GM20431 (cell line): ENCODE data around the gene GARIN1A.
"Not testable (repeated sequence)": the region's sequence is repeated elsewhere in the genome, so short reads cannot be mapped to it uniquely, and the experiment has no call there.

Experiments
- in situ Hi-C: fragments of 300-500 bp; cut with MseI, MboI; formaldehyde crosslinking; loops from one replicate; pipeline ENCODE4 v1.15.0; 2020; ENCODE audit warnings: low sequenced_read_pairs; ENCODE audit not compliant: unreplicated experiment

Gene GARIN1A

GRCh38 chr7:128671992-128672391 lies at the start of gene GARIN1A:
TSS of gene GARIN1A (plus strand) at chr7:128672292. CDS start at chr7:128672398, 106 bp downstream.
- in situ Hi-C loops: no loop called here

DNA sequence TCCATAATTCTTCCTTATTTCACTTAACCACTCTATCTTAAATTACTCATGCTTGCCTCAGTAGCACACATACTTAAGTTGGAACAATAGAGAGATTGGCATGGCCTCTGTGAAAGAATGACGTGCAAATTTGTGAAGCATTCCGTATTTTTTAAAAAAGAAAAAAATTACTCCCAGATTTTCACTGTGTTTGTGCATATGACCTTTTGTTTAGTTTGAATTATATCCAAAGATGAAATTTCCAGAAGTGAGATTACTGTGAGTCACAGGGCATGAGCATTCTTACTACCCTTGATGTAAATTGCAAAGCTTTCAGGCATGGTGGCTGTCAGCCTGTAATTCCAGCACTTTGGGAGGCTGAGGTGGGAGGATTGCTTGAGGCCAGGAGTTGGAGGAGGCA lies 45.0 kb upstream of the GARIN1A start:
- in situ Hi-C loops: not testable (repeated sequence)

DNA sequence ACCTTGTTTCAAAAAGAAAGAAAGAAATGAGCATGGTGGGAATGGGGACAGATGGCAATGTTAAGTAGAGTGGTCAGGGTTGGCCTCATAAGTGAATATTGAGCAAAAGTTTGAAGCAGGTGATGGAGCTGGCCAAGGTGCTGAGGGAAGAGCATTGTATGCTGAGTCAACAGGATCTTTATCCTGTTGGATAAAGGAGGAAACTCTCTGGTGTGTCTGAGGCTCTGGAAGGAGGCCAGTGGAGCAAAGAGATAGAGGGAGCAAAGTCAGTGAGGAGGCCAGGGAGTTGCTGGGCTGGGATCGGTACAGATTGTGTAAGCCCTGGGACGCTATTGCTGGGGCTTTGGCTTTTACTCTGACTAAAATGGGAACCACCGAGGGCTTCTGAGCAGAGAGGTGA lies 38.2 kb upstream of the GARIN1A start:
- in situ Hi-C loops: not testable (repeated sequence)

- in situ Hi-C loops: not testable (repeated sequence)
Observed at GRCh38 chr7:128645206-128645605, 26.9 kb upstream of the GARIN1A start.

GRCh38 chr7:128645844-128646243 lies 26.2 kb upstream of the GARIN1A start:
- in situ Hi-C loops: not testable (repeated sequence)

- in situ Hi-C loops: not testable (repeated sequence)
Observed at GRCh38 chr7:128646877-128647276, 25.2 kb upstream of the GARIN1A start.

DNA sequence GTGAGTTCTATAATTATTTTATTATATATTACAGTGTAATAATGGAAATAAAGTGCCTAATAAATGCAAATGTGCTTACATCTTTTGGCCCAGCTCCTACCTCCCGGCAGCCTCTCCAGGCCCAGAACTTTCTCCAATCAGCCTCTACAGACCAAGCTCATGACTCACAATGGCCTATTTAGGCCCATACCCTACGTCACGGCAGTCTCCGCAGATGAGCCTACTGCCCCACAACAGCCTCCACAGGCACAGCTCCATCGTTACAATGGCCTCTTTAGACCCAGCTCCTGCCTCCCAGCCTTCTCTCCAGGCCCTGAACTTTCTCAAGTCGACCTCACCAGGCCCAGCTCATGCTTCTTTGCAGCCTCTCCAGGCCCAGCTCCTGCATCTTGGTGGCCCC lies 21.0 kb upstream of the GARIN1A start:
- in situ Hi-C loops: not testable (repeated sequence)

GRCh38 chr7:128652606-128653005 lies 19.5 kb upstream of the GARIN1A start:
- in situ Hi-C loops: not testable (repeated sequence)

DNA sequence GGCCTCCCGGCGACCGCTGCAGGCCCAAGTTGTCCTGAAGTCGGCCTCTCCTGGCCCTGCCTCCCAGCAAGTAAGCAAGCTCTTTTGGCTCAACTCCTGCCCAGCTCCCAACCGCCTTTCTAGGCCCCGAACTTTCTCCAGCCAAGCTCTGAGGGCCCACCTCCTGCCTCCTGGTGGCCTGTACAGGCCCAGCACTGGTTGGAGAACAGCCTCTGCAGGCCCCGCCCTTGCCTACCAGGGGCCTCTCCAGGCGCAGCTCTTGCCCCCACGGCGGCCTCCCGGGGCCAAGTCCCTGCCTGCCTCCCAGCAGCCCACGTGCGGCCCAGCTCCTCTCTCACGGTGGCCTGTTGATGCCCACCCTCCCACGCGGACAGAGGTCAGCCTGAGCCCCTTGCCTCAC lies 18.9 kb upstream of the GARIN1A start:
- in situ Hi-C loops: not testable (repeated sequence)

GRCh38 chr7:128654080-128654479 lies 18.0 kb upstream of the GARIN1A start:
- in situ Hi-C loops: not testable (repeated sequence)

DNA sequence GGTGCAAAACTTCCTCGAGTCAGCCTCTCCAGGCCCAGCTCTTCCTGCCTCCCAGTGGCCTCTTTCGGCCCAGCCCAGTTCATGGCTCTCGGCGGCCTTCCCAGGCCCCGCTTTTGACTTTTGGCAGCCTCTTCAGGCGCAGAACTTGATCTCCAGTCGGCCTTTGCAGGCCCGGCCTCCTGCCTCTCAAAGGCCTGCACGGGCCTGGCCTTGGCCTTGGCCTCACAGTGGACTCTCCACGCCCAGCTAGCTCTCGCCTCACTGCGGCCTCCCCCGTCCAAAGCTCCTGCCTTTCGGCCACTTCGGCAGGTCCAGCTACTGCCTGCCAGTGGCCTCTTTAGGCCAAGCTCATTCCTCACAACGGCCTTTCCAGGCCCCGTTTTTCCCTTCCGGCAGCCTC lies 17.6 kb upstream of the GARIN1A start:
- in situ Hi-C loops: not testable (repeated sequence)

GRCh38 chr7:128658428-128658827 lies 13.7 kb upstream of the GARIN1A start:
- in situ Hi-C loops: not testable (repeated sequence)

- in situ Hi-C loops: no loop called here
Observed at GRCh38 chr7:128660596-128660995, 11.5 kb upstream of the GARIN1A start.

- in situ Hi-C loops: no loop called here
Observed at GRCh38 chr7:128661446-128661845, 10.6 kb upstream of the GARIN1A start.

DNA sequence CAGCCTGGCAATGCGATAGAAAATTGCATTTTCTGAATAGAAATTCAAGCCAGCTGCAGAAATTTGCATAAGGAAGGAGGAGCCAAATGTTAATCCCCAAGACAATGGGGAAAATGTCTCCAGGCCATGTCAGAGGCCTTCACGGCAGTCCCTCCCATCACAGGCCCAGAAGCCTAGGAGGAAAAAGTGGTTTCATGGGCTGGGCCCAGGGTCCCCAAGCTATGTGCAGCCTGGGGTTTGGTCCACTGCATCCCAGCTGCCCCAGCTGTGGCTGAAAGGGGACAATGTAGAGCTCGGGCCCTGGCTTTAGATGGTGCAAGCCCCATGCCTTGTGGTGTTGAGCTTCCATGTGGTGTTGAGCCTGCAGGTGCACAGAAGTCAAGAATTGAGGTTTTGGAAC lies 10.0 kb upstream of the GARIN1A start:
- in situ Hi-C loops: no loop called here

DNA sequence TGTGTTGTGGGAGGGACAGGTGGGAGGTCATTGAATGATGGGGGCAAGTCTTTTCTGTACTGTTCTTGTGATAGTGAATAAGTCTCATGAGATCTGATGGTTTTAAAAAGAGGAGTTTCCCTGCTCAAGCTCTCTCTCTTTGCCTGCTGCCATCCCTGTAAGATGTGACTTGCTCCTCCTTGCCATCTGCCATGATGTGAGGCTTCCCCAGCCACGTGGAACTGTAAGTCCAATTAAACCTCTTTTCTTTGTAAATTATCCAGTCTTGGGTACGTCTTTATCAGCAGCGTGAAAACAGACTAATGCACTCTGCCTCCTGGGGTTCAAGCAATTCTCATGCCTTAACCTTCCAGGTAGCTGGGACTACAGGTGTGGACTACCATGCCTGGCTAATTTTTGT lies 8.9 kb upstream of the GARIN1A start:
- in situ Hi-C loops: not testable (repeated sequence)

DNA sequence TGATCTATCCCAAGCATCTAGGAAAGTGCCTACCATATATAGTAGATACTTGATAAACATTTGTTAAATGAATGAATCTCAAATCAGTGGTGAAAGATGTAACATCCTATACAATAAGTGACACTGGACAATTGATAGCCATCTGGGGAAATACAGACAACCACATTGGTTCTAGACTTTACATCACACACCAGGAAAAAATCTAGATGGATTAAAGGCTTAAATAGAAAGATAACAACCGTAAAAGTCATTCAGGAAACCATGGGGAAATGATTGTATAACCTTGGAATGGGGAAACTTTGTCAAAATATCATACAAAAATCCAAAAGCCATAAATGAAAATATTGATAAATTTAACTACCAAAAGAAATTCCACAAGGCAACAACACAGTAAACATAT lies 7.0 kb upstream of the GARIN1A start:
- in situ Hi-C loops: no loop called here

DNA sequence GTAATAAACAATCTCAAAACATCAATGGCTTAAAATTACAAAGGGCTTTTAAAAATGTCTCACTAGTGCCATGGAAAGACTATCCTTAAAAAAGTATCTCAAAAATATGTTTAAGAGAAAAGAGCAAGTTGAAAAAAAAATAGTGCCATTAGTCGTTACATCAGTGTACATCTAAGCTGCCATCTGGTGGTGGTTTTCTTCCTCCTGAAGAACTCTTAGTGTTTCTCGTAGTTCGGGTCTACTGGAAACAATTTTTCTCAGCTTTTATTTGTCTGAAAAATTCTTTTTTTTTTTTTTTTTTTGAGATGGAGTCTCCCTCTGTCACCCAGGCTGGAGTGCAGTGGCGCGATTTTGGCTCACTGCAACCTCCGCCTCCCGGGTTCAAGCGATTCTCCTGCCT lies 5.9 kb upstream of the GARIN1A start:
- in situ Hi-C loops: no loop called here

GRCh38 chr7:128672927-128673517 lies 930 bp downstream of the GARIN1A start:
- in situ Hi-C loops: no loop called here

GRCh38 chr7:128673571-128673970 lies 1.5 kb downstream of the GARIN1A start:
- in situ Hi-C loops: no loop called here

- in situ Hi-C loops: no loop called here
Observed at GRCh38 chr7:128676665-128677064, 4.6 kb downstream of the GARIN1A start.

GRCh38 chr7:128679920-128680319 lies 7.8 kb downstream of the GARIN1A start:
- in situ Hi-C loops: no loop called here
